Measurements from ENCODE around the gene ATP6V1B1. TPM values are rescaled to one million over a fixed set of nuclear protein-coding genes. Genes with fewer than 3 reads are reported as not detected.

The ATP6V1B1 gene
- polyA plus RNA-seq, 1 donor (not counting 4 experiments of a cell fraction or from before 2014, with no cell fraction given): not detected

DNA sequence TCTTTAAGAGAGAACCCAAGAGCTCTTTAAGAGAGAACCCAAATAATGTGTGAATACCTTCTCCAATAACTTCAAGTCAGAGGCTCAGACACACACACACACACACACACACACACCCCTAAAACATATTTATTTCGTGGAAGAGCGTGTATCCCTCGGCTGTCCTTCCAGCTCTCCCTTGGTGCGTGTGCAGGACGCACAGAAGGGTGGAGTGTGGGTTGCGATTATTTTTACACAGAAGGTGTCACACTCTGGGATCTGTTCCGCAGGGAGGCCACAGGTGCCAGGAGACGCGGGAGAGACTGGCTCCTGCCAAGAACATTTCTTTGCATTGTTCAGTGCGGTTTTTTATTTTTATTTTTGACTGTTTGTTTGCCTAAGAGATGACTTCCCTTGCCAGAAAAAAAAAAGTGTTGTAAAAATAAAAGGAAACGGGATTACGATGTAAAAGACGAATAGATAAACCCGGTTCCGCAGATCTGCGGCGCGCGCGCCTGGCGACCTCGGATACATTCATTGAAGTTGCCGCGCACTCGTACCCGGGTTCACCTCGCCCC, 47.3 kb upstream of the ATP6V1B1 start:
- no peak overlapping the region for H3K4me3 ChIP-seq (ENCODE audit: control insufficient read depth in 2 of 3, extremely low read depth in 1 of 3, insufficient read depth in 2 of 3, low read depth in 1 of 3, low read length in 3 of 3)
- no peak overlapping the region for H3K9ac ChIP-seq (ENCODE audit: control insufficient read depth, extremely low read depth, insufficient read depth, low read length)
- no peaks in the 10 kb centered on the region for H3K9me3 ChIP-seq (ENCODE audit: control insufficient read depth, low read depth, low read length)
- H3K4me1 ChIP-seq (ENCODE audit: control insufficient read depth, extremely low read depth, insufficient read depth, low read length): peaks cover 4% of the 10 kb centered on the region
- H3K9me1 ChIP-seq (ENCODE audit: control insufficient read depth, extremely low read depth, insufficient read depth, low read length): no peaks in the 10 kb centered on the region
- H2AFZ ChIP-seq (ENCODE audit: control insufficient read depth, low read length): no peak overlapping the region
- no peak overlapping the region for H3K27ac ChIP-seq (ENCODE audit: control insufficient read depth, insufficient read depth, low read length)
- dilution Hi-C loops (cut with MboI; ENCODE audit: extremely low pct_ligation_motif_present, low sequenced_read_pairs): no loop called here
- DNase-seq (ENCODE audit: low read depth, low spot score) (no peak), FAIRE-seq (no peak)
- peaks cover 9% of the 10 kb centered on the region for H4K20me1 ChIP-seq (ENCODE audit: control insufficient read depth, extremely low read depth, insufficient read depth, low read length)
- no peaks in the 10 kb centered on the region for H3K36me3 ChIP-seq (ENCODE audit: control insufficient read depth in 2 of 2, extremely low read depth in 1 of 2, insufficient read depth in 2 of 2, low read length in 2 of 2)
- TF ChIP-seq, protein P1, sequence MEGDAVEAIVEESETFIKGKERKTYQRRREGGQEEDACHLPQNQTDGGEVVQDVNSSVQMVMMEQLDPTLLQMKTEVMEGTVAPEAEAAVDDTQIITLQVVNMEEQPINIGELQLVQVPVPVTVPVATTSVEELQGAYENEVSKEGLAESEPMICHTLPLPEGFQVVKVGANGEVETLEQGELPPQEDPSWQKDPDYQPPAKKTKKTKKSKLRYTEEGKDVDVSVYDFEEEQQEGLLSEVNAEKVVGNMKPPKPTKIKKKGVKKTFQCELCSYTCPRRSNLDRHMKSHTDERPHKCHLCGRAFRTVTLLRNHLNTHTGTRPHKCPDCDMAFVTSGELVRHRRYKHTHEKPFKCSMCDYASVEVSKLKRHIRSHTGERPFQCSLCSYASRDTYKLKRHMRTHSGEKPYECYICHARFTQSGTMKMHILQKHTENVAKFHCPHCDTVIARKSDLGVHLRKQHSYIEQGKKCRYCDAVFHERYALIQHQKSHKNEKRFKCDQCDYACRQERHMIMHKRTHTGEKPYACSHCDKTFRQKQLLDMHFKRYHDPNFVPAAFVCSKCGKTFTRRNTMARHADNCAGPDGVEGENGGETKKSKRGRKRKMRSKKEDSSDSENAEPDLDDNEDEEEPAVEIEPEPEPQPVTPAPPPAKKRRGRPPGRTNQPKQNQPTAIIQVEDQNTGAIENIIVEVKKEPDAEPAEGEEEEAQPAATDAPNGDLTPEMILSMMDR (optimal IDR thresholded peaks at IDR 0.05 in 1 of 3, IDR thresholded peaks at IDR 0.05 in 1 of 3, conservative IDR thresholded peaks at IDR 0.05 in 1 of 3; ENCODE audit: extremely low read depth in 1 of 3, insufficient read depth in 2 of 3, low read length in 3 of 3): no peak
- peak; percentile 46 for TF ChIP-seq EZH2 (IDR thresholded peaks at IDR 0.05; ENCODE audit: low read length)
- H3K27me3 ChIP-seq (ENCODE audit: control insufficient read depth, extremely low read depth, insufficient read depth, low read length): peaks cover 90% of the 10 kb centered on the region
- H3K4me2 ChIP-seq (ENCODE audit: control insufficient read depth, extremely low read depth, insufficient read depth, low read depth, low read length): peak overlapping the region; percentile 16
- H3K79me2 ChIP-seq (ENCODE audit: control insufficient read depth, insufficient read depth, low read length): no peaks in the 10 kb centered on the region

DNA sequence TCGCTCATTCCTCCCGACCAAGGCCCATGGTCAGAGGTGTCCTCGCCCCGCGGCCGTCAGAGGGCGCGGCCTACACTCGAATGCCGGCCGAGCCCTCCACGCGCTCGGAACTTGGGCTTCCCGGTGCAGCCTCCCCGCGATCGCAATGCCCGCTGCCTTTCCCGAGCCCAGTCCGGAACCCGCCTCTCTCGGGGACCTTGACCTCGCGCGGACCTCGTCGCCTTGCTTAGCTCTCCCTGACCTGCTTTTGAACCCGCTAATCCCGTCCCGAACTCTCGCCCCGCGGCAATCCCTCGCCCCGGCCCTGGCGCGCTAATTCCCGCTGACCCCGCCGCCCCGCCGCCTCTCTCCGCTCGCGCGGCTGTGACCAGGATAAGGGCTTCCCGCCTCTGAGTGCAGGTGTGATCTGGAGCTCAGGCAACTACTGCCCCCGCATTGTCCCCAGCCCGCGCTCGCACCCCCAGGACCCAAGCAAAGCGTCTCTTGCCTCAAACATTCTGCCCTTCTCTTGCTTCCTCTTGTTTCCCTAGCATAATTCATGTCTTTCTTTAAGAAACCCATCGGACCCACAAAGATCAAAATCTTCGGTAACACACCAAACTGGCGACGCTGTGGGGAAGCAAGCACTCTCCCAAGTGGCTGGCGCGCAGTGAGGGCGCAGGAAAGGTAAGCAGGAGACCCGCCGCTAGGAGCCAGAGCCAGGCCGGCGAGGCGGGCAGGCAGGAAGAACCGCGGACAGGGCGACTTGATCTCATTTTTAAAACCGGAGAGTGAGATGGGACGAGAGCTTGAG, 46.6 kb upstream of the ATP6V1B1 start:
- Histone ChIP-seq H3K4me3 (ENCODE audit: control insufficient read depth in 2 of 3, extremely low read depth in 1 of 3, insufficient read depth in 2 of 3, low read depth in 1 of 3, low read length in 3 of 3) (no peak overlapping the region), H4K20me1 (ENCODE audit: control insufficient read depth, extremely low read depth, insufficient read depth, low read length) (peaks cover 9% of the 10 kb centered on the region), H3K27me3 (ENCODE audit: control insufficient read depth, extremely low read depth, insufficient read depth, low read length) (peaks cover 91% of the 10 kb centered on the region), H3K9me3 (ENCODE audit: control insufficient read depth, low read depth, low read length) (no peaks in the 10 kb centered on the region), H3K27ac (ENCODE audit: control insufficient read depth, insufficient read depth, low read length) (no peak overlapping the region), H3K4me1 (ENCODE audit: control insufficient read depth, extremely low read depth, insufficient read depth, low read length) (peaks cover 4% of the 10 kb centered on the region), H3K79me2 (ENCODE audit: control insufficient read depth, insufficient read depth, low read length) (no peaks in the 10 kb centered on the region), H3K4me2 (ENCODE audit: control insufficient read depth, extremely low read depth, insufficient read depth, low read depth, low read length) (no peak overlapping the region), H3K9ac (ENCODE audit: control insufficient read depth, extremely low read depth, insufficient read depth, low read length) (no peak overlapping the region), H2AFZ (ENCODE audit: control insufficient read depth, low read length) (no peak overlapping the region), H3K9me1 (ENCODE audit: control insufficient read depth, extremely low read depth, insufficient read depth, low read length) (no peaks in the 10 kb centered on the region), H3K36me3 (ENCODE audit: control insufficient read depth in 2 of 2, extremely low read depth in 1 of 2, insufficient read depth in 2 of 2, low read length in 2 of 2) (no peaks in the 10 kb centered on the region)
- no peak for DNase-seq (ENCODE audit: low read depth, low spot score)
- dilution Hi-C loops (cut with MboI; ENCODE audit: extremely low pct_ligation_motif_present, low sequenced_read_pairs): no loop called here
- TF ChIP-seq, protein P1 (optimal IDR thresholded peaks at IDR 0.05 in 1 of 3, IDR thresholded peaks at IDR 0.05 in 1 of 3, conservative IDR thresholded peaks at IDR 0.05 in 1 of 3; ENCODE audit: extremely low read depth in 1 of 3, insufficient read depth in 2 of 3, low read length in 3 of 3): no peak
- TF ChIP-seq EZH2 (IDR thresholded peaks at IDR 0.05; ENCODE audit: low read length): peak; percentile 84
- no peak for FAIRE-seq

All from keratinocyte (primary cell).